HG03097 (cell line): ENCODE measurements around the gene OPALIN.
A peak's percentile ranks its signal among the peaks of the same experiment; 100 is the strongest.

Source experiments
- ATAC-seq: cut with Tn5 transposase; IDR thresholded peaks from one replicate; pipeline ENCODE4 v1.9.1; 2021; ENCODE audit not compliant: unreplicated experiment, low FRiP score

Gene OPALIN

DNA sequence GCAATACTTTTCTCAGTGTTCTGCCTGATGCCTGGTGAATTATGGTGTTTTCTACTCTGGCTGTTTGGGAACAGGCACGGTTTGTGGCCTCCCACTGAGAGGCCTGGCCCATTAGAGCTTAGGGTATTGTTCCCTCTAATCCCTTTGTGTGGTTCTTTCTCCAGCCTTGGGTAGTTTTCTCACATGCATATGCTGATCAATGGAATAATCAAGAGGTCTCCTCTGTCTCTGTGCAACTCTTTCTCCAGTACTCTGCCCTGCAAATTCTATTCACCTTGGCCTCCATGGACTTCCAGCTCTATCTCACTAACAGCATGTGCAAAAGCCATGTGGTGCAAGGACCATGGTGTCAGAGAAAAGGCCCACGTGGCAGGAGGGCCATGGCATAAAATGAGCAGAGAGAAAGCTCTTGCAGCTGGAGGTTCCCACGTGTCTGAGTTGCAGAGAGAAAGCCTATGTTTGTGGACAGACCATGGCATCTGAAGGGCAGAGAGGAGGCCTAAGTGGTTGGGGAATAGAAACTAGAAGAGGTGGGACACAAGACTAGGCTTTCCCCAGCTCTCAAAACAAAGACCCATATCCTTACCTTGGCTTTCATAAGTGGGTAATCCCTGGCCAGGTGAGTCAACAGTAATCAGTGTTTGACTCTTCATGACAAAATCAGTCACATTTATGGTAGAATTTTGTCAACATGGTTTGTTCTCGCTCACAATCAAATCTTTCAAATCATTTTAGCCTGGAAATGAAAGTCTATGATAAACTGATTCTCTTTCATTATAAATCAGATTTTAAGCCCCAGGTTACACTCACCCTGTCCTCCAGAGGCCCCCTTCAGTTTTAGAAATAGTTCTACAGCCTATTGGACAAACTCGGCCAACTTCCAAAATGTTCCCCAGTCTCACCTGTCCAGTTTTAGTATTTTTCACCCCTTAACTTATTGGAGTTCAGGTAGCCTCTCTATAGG, 17.3 kb downstream of the OPALIN start:
- no peak for ATAC-seq

DNA sequence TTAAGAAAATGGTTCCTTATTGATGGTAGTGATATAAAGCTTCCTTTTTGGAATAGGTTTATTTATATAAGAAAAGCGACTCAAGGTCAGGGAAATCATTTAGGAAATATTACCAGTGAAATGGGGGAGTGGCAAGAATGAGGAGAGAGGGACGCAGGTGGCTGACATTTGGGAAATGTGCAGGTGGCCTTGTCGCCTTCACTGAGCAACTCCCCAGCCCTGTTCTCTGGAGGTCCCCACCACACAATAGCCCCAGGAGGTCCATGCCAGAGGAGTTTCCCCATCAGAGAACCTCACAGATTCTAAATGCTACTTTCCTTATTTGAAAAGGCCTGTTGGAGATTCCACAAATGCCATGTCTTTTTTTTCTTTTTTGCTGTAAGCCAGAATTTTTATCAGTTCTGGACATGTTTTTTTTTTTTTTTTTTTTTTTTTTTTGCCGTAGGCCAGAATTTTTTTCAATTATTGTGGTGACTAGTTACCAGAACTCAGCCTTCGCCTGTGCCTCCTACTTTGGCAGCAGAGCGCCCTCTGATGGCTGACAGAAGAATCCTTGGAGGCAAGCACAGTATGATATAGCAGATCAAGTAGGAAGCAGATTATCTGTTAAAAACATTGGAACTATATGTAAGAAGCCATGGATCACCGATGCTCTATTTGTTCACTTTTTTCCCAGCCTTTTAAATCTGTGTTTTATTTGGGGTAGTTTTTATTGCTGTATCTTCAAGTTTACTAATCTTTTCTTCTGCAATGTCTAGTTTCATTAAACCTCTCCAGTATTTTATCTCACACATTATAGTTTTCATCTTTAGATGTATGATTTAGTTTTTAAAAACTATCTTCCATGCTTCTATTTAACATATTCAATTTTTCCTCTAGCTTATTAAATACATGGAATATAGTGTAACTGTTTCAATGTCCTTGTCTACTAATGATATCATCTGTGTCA, 18.6 kb downstream of the OPALIN start:
- ATAC-seq, result no peak

DNA sequence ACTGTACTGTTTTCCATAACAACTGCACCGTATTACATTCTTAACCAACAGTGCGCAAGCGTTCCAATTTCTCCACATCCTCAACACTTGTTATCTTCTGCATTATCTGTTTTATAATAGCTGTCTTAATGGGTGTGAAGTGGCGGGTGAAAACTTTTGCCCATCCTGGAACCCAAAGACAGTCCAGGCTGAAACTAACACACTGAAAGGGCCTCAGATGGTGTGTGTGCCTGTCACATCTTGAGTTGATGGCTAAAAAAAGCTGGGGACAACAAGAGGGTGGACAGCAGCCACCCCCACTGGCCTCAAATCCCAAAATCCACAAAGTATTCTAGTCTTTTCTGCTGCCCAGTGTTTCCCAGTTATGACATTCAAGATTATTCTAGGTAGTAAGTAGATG, 19.4 kb downstream of the OPALIN start:
- ATAC-seq, result no peak

DNA sequence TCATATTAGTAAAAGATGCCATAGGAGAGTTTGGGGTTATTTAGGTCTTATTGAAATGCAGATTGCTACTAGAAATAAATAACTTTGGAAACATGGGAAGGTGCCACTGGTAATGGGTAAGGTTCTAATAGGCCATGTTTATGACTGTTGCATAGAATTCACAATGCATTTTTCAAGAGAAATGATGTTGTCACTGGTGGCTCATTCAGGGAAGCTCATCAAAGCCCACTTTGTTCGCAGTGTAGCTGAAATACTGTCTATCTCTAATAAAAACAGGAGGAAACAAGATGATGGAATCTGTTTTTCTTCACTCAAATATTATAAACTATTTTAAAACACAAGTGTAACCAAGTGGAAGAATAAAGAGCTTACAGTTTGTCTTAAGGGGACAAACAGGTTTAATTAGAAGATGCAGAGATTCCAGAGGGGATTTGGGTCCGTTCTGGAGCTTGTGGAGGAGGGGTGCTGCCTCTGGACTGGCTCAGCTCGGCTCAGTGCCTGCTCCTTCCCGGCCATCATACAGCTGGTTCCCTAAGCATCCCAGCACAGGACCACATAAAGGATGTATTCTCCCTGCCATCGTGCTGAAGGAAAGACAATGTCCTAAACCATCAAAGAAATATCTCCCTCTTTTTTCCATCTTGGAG, 20.4 kb downstream of the OPALIN start:
- no peak for ATAC-seq

DNA sequence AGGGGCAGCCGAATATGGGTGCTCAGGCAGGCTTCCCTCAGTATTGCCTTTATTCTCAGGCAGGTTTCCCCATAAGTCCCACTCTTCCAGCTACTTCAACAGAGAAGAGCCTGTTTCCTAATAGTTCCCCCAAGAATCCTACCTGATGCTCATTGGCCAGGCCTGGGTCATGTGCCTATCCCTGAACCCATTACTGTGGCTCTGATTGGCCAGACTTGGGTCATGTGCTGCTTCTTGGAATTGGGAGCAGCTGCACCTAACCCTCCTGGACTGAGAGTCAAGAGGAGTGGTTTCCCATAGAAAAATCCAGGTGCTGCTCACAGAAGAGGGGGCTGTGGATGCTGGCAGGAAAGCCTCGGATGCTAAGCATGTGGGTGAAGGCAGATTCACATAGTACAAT, 21.7 kb downstream of the OPALIN start:
- no peak for ATAC-seq

DNA sequence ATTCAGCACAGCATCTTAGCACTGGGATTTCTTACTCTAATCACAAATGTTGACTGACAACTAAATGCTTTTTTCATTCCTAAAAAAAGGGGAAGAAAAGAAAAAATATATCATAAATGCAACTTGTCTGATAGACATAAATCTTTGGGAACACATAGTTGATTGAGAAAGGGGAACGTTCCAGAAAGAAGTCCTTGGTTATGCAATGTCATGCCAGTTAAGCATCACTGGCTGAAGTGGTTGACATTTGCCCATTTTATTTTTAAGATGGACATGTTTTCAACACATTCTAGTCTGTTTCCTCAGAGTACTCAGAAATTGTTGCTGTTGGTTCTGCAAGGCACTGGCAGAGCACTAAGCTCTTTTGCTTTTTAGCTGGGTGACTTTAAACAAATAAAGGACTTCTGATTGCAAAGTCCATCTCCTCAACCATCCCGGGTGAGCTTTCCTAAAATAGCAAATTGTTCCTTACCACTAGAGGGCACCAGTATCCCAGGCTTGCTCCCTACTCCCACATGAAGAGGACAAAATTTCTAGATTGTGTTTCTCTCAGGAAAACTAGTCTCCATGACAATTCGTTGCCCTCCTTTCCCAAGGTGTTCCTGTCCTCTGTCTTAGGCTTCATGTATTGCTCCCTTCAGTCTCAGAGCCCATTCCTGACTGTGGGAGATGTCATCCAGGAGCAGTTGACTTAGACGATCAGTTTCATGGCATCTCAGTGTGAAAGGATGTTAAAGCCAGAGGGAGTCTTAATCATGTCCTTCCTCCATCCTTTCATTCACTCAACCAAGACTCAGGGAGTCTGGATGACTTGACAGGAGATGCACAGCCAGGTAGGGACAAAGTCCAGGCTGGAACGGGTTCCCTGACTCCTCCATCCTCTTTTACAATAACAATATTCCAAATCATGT, 23.9 kb downstream of the OPALIN start:
- no peak for ATAC-seq

DNA sequence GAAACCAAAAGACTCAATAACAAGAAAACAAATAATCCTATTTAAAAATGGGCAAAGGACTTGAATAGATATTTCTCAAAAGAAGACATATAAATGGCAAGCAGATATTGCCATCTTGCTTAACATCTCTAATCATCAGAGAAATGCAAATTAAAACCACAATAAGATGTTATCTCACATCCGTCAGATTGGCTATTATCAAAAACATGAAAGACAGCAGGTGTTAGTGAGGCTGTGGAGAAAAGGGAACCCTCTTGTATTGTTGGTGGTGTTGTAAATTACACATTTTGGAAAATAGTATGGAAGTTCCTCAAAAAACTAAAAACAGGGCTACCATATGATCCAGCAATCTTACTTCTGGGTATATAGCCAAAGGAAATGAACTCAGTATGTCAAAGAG, 25.7 kb downstream of the OPALIN start:
- no peak for ATAC-seq

DNA sequence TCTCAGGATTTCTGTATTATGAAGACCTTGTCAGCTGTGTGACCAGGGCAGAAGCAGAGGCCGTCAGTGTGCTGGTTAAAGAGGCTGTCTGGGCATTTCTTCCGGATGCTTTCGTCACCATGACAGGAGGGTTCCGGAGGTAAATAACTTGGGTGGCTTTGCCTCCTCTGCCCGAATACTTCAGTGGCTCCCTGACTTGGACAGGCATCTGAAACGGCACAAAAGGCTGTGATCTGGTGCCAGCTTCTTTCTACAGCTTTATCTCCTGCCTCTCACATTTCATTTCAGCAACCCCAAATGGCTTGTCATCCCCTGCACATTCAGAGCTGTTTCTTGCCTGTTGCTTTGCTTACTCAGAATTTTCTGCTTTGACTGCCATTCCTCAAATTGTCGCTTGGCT, 31.3 kb downstream of the OPALIN start:
- no peak for ATAC-seq

DNA sequence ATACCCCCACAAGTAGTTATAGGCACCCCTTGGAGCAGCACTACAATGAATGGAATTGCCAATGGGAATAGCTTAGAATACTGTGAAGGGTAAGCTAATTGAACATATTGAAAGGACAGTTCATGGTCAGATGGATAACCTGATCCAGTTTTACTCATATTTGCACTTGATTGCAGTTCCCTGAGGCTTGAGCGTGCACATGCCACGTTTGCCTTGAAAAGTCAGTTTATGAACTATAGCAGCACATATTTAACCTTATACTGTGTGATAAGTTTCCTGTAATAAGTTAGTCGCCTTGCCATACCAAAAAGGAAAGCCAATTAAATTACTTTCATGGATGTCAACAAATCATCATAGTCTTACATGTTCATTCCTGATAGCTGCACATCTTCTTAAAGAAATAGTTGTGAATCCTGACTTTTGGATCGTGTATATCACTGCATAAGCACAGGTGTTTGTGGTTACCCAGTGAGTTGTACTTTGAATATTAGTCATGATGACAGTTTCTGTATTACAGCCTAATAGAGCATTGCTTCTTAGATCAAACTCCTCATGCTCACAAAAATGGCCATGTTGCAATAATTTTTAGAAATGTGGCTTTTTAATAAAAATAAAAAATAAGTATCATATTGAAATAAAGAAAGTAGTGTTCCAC, 33.0 kb downstream of the OPALIN start:
- ATAC-seq, result peak; percentile 89

DNA sequence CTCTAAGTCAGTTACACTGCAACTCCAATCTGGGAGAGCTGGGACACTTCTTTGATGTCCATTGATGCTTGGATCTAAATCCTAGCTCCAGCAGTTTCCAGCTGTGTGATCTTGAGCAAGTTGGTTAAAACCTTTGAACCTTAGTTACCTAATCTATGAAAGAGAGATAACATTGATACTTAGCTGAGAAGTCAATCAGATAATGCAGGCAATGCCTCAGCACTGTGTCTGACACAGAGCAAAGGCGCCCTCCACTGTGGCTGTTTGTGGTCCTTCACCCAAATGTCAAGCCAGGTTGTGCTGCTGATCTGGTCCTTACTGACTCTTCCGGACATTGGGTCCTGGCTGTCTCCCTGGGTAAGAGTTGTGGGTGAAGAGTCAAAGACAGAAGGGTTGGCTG, 34.4 kb downstream of the OPALIN start:
- ATAC-seq, result no peak

DNA sequence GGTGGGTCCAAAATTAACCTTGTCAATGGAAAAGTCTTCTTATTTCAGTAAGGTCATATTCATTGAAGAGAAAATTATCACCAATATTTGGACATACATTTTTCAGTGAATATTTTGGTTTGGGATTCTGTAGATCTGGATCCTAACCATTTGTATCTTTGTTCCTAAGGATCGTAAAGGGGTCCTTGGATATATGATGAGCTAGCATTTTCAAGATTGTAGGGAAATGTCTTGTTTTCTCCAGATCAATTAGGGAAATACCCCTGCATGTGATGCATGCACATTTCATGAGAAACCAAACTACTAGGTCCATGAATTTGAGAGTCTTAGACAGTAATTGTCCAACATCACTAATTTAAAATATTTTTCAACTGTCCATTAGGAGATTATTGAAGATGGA, 36.5 kb downstream of the OPALIN start:
- ATAC-seq, result no peak

DNA sequence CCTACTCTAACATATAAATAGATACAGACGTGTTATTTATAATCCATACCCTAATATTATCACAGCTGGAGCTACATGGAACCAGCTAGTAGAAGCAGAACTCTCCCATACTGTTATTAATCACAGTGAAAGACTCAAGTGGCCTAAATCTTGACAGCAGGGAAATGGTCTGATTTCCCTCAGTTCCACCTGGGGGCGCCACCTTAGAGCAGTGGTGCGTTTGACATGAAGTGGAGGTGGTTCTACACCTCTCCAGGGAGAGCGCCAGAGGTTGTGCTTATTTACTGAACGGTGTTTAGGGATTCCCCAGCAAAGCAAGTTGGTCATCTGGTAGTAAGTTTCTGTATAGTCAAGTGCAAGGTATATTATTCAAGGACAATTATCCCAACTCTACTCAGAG, 37.0 kb downstream of the OPALIN start:
- ATAC-seq, result no peak

DNA sequence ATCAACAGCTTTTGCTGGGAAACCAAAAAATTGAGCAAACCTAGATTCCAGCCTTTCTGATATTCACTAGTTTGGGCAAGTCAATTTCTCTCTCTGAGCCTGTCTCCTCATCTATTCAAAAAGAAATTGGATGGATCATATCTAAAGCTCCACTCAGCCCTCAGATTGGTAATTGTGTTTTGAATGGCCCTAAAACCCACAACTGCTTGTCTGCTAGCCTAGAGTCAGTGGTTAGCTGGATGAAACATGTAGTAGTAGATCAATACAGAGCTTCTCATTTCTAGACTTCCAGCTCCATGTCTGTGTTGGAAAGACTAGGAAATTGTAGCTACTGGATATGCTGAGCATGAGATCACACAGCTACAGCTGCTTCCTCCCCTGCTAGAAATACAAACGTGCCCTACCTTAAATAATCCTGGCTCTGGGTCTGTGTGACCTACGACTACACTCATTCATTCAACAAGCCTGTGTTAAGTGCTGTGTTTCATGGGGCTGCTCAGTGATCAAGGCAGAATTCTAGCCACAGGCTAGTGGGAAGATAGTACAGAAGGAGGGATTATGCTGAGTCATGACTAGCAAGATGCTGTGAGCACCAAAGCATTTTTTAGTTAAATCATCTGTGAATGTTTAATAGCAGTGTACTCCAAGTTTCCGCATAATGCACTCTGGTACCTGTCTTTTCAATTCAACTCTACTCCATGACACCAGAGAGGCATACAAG, 38.9 kb downstream of the OPALIN start:
- no peak for ATAC-seq

DNA sequence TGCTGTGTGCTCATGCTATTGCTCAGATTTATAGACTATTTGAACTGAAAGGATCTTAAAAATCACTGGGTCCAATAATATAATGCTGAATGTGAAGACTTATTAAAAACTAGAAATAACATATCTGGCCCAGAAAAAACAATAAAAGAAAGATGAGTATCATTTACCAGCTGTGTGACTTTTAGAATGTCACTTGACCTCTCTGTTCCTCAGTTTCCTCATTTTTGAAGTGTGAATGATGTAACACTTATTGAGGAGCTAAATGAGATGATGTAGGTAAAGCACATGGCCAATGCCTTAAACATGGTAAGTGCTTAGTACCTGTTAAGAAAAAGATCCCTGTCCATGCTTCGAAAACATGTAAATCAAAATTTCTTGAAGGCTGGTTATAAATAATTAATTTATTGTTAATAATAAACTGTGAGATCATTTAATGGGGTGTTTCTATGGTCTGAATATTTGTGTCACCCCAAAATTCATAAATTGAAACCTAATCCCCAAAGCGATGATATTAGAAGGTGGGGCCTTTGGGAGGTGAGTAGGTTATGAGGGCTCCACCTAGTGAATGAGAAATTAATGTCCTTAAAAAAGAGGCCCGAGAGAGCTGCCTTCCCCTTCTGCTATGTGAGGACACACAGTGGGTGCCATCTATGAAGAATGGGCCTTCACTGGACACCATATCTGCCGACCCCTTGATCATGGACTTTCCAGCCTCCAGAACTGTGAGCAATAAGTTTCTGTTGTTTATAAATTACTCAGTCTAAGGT, 41.6 kb downstream of the OPALIN start:
- no peak for ATAC-seq

DNA sequence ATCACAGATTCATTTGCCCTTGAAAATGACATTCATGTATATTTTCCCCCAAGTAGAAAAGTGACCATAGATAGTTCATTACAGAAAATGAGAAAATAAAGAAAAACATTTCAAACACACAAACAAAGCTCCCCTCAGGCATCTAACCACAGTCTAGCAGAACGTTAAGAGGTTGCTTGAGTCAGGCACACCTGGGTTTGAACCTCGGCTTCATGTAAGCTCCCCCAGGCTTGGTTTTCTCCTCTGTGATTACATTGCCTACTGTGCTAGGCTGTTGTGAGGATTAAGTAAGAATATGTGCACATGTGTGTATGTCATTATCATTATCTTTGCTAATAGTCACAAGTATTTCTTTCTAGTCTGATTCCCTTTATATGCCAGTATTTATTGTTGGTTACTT, 45.5 kb downstream of the OPALIN start:
- ATAC-seq, result no peak

DNA sequence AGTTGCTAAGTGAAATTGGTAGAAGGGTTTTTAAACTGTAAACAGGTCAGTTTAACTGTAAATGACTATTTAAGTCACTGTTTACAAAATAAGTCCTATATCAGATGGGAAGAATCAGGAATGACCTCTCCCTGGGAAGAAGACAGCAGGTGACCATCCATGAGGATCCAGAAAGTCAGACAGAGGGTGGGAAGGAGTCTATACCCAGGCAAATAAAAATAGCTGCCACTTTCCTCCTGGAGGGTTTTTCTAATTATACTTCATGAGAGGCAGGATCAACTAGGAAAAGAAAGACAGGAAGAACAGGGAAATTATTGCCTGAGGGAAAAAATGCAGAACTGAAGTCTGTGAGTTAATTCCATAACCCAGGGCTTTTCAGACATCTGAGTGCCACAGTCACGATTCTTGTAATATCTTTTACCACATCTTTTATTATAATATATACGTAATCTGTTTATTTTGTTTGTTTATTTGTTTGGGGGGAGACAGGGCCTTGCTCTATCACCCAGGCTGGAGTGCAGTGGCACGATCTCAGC, 47.6 kb downstream of the OPALIN start:
- no peak for ATAC-seq

DNA sequence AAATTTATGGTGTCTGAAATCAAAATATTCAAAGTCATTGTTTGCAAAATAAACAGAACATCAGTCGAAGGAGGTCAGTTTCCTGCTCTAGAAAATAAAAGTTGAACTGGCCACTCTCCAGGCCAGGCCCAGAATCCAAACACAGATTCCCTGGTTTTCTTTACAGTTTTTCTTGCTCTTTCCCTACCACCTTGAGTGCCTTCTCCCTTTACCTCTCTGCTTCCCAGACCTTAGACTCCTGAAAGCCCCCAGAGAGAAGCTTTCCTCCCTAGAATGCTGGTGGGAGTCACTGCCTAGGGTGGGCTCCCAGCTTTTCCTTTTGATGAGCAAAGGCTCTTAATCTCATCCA, 48.5 kb downstream of the OPALIN start:
- ATAC-seq, result no peak
